Measurements from ENCODE around the gene LRIG2. TPM values are rescaled to one million over a fixed set of nuclear protein-coding genes. Genes with fewer than 3 reads are reported as not detected.

The LRIG2 gene
- total and polyA plus RNA-seq, 4 donors: 1.3 to 11.9 (median 6.0) TPM

GRCh38 chr1:113027007-113027406, 46.0 kb upstream of the LRIG2 start:
- Histone ChIP-seq H3K4me1 (ENCODE audit: control insufficient read depth in 4 of 4, insufficient read depth in 4 of 4, low read length in 3 of 4) (peaks cover 14 to 53% (median 49%) of the 10 kb centered on the region in 4 donors), H3K9me3 (ENCODE audit: control insufficient read depth in 4 of 4, low read length in 3 of 4) (no peaks in the 10 kb centered on the region), H3K27me3 (ENCODE audit: control insufficient read depth in 4 of 4, insufficient read depth in 4 of 4, low read length in 3 of 4) (no peaks in the 10 kb centered on the region), H3K27ac (ENCODE audit: low read depth in 1 of 2, low read length in 2 of 2) (peak overlapping the region; percentile 59 to 67), H3K9ac (ENCODE audit: low read depth in 1 of 2, low read length in 2 of 2) (peak overlapping the region in 1 of 2 donors; percentile 41), H3K36me3 (ENCODE audit: control insufficient read depth in 4 of 4, insufficient read depth in 3 of 4, low read depth in 1 of 4, low read length in 3 of 4) (no peaks in the 10 kb centered on the region), H3K4me3 (ENCODE audit: low read depth in 1 of 3, low read length in 3 of 3) (peak overlapping the region in 2 of 3 donors; percentile 0 to 9)
- 28% methylated on average over 5 of the region's 5 CpGs for WGBS
- no peak for DNase-seq (ENCODE audit: low spot score)
- TF ChIP-seq FOXA2 (IDR thresholded peaks at IDR 0.05): peak; percentile 35
- TF ChIP-seq YY1 (IDR thresholded peaks at IDR 0.05): peak; percentile 19
- TF ChIP-seq RXRA (IDR thresholded peaks at IDR 0.05): peak in 1 of 2 donors; percentile 8
- TF ChIP-seq REST (IDR thresholded peaks at IDR 0.05): no peak

- peak overlapping the region; percentile 59 to 67 for H3K27ac ChIP-seq (ENCODE audit: low read depth in 1 of 2, low read length in 2 of 2)
- no peaks in the 10 kb centered on the region for H3K27me3 ChIP-seq (ENCODE audit: control insufficient read depth in 4 of 4, insufficient read depth in 4 of 4, low read length in 3 of 4)
- no peaks in the 10 kb centered on the region for H3K36me3 ChIP-seq (ENCODE audit: control insufficient read depth in 4 of 4, insufficient read depth in 3 of 4, low read depth in 1 of 4, low read length in 3 of 4)
- DNase-seq (ENCODE audit: low spot score): no peak
- no peak overlapping the region for H3K9ac ChIP-seq (ENCODE audit: low read depth in 1 of 2, low read length in 2 of 2)
- peak overlapping the region in 1 of 3 donors; percentile 9 for H3K4me3 ChIP-seq (ENCODE audit: low read depth in 1 of 3, low read length in 3 of 3)
- H3K4me1 ChIP-seq (ENCODE audit: control insufficient read depth in 4 of 4, insufficient read depth in 4 of 4, low read length in 3 of 4): peaks cover 14 to 56% (median 49%) of the 10 kb centered on the region in 4 donors
- H3K9me3 ChIP-seq (ENCODE audit: control insufficient read depth in 4 of 4, low read length in 3 of 4): no peaks in the 10 kb centered on the region
- TF ChIP-seq RAD21 (IDR thresholded peaks at IDR 0.05) (peak in 1 of 2 donors; percentile 36), HNF4G (IDR thresholded peaks at IDR 0.05) (peak; percentile 29), FOXA1 (IDR thresholded peaks at IDR 0.05) (no peak), ZBTB33 (IDR thresholded peaks at IDR 0.05) (no peak), HNF4A (conservative IDR thresholded peaks at IDR 0.05) (peak; percentile 79 to 80), RXRA (IDR thresholded peaks at IDR 0.05) (peak; percentile 55 to 66), YY1 (IDR thresholded peaks at IDR 0.05) (peak; percentile 32), REST (IDR thresholded peaks at IDR 0.05) (peak; percentile 28), GABPA (IDR thresholded peaks at IDR 0.05 in 1 of 2, conservative IDR thresholded peaks at IDR 0.05 in 1 of 2) (no peak), SP1 (IDR thresholded peaks at IDR 0.05) (peak; percentile 86), JUND (IDR thresholded peaks at IDR 0.05) (no peak), TAF1 (conservative IDR thresholded peaks at IDR 0.05) (no peak)
- TF ChIP-seq, protein P1, sequence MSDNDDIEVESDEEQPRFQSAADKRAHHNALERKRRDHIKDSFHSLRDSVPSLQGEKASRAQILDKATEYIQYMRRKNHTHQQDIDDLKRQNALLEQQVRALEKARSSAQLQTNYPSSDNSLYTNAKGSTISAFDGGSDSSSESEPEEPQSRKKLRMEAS (IDR thresholded peaks at IDR 0.05): peak; percentile 23
Measured at GRCh38 chr1:113027449-113027848, 45.5 kb upstream of the LRIG2 start.
